HG03060 (cell line): ENCODE results near the gene SEMA3D.
"Not testable (repeated sequence)": the region's sequence is repeated elsewhere in the genome, so short reads cannot be mapped to it uniquely, and the experiment has no call there.

Experiments
- ATAC-seq: cut with Tn5 transposase; IDR thresholded peaks from one replicate; pipeline ENCODE4 v1.9.1; 2021; ENCODE audit warnings: low read depth, moderate number of reproducible peaks; ENCODE audit not compliant: unreplicated experiment

Gene SEMA3D

DNA sequence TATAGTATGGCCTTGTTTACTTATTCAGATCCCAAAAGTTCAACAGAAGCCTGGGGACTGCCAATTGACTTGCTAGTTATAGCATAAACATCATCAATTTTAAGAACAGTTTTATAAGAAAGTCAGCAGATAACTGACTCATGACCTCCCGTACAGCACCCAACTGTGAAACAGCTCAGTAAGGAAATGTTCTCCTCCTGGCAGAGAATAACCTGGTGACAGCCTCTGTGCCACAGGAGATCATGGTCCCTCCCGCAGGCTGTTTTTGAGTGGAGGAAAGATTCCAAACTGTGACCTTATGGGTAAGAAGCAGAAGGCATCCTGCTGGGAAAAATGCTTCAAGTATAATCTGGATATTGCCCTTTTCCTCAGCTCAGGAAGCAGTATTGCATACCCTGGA lies 182.5 kb downstream of the SEMA3D start:
- no peak for ATAC-seq

DNA sequence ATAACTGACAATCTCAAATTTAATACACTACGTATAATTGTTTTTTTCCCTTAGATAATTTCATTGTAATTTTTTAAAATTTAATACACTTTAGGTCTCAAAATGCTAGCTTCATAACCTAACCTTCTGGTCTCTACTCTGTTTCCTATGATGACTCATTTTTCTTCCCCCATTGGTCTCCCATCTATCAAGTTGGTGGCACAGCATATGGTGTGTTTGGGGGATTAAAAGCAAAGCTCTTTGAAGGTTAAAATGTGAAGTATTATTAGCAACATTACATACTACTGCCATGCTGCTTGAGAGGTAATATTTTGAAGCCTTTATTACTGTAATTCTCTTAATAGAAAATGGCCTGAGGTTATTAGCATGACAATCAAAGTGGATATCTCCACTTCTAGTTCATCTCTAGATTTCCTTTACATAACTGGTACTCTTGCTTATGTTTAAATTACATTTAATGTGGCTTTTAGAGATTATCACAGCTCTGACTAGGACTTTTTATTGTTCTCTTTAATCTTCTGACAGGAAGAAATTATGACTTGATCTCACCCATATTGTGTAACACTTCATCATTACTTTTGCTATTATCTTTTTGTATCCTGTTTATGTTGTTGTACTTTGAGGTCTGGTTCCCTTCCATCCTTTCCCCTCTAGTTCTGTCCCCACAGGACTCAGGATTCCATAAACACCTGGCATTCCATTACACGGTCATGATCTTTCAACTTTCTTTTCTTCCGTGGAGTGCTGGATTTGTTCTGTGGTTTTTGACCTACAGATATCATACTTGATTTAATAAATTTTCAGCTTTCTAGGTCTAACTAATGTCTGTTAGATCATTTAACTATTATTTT lies 185.1 kb downstream of the SEMA3D start:
- ATAC-seq, result no peak

DNA sequence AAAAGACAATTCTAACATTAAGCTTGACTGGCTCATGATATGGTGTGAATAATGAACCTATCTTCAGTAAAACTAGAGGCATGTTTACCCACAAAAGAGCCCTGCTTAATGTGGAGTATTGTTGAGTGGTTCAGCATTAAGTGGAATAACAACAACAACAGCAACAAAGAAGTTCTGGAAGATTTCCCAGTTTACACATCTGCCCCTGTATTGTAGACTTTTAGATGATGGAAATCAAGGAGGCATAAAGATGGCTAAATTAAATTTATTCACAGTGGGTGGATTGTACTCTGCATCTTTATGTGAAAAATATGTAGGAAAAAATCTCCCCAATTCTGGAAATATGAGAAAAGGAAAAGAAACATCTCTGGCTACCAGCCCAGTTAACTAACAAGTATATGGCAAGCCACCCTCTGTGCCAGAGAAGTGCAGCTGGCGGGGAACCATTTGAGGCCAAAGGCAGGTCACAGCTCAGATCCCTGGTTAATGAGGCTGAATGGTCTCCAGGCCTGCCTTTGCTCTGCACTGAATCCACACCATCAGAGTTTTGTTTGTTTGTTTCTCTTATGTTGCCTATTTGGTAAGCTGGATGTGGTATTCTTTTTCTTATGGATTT lies 186.0 kb downstream of the SEMA3D start:
- no peak for ATAC-seq

DNA sequence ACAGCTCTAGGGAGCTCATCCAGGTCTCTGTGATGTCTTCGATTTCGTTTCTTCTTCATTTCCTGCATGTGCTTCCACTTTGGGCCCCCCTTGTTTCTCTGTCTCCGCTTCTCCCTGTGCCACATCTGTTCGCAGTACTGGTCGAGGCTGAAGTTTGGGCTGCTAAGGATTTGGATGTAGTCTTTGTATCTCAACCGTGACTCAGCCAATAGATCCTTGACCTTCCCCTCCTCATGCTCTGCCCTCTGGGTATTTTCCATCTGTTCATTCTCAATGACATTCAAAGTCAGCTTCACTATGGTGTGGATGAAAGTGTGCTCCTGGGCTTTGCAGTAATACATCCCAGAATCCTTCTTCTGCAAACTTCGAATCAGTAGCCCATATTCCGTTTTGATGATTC lies 187.4 kb downstream of the SEMA3D start:
- no peak for ATAC-seq

DNA sequence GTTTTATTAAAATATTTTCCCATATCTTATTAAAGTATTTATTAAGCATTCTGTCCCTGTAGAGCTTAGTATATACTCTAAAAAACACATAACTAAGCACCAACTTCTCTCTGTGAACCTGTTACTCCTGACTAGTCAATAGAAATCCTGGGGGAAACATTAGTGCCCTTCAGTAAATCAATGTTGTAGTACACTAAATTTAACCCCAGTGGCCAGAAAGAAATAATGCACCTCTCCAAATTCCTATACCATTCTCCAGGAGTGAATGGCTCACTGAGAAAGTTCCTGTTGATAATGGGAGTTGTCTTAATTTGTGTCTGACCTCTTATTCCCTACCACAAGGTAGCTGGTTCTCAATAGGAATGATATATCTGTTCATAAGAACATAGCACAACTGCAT lies 188.2 kb downstream of the SEMA3D start:
- ATAC-seq, result no peak

DNA sequence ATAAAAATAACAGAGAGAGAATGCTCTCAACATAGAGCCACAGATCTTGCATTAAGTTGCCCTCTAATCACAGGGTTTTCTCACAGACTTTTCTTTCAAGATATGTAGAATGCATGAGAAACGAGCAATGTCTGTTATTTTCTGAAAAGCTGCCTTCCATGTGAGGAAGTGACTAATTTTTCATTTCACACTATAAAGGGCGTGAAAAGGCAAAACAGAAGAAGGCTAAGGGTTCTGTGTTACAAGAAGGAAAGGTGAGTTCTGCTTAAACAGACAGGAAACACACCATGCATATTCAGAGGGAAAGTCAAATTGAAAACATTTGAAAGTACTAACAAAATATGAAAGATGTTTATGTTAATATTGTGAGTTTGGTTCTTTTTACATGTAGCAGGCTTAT lies 189.2 kb downstream of the SEMA3D start:
- no peak for ATAC-seq

DNA sequence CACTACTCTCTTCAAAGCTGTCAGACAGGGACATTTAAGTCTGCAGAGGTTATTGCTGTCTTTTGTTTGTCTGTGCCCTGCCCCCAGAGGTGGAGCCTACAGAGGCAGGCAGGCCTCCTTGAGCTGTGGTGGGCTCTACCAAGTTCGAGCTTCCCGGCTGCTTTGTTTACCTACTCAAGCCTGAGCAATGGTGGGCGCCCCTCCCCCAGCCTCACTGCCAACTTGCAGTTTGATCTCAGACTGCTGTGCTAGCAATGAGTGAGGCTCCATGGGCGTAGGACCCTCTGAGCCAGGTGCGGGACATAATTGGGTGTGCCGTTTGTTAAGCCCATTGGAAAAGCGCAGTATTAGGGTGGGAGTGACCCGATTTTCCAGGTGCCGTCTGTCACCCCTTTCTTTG lies 193.9 kb downstream of the SEMA3D start:
- ATAC-seq, result not testable (repeated sequence)

DNA sequence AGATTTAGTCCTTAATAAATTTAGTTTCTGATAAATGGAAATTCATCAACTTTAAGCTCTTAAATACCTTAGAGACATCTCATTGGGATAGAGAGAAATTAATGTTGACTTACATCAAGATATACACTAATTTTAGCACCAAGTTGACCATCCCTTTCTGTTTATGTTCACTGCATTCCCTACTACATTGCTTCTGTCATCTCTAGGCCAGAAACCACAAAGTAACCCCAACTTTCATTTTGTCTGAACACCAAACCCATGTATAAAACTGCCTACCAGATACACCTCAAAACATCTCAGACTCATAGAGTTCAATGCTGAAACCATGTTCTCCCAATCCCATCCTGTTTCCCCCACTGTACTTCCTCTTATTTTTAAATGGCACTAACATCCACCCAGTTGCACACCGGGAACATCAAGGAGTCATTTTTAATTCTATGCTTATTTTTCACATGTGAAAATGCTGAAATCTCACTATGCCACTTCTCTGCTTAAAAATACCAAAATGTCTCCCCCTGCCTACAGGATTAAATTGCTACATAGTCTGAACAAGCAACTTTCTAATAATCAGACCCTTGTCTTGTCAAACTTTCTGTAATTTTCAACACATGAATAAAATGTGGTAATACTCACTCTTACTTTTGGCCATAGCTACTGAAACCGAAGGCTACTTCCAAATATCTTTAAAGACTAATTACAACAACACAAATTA lies 201.6 kb downstream of the SEMA3D start:
- no peak for ATAC-seq

DNA sequence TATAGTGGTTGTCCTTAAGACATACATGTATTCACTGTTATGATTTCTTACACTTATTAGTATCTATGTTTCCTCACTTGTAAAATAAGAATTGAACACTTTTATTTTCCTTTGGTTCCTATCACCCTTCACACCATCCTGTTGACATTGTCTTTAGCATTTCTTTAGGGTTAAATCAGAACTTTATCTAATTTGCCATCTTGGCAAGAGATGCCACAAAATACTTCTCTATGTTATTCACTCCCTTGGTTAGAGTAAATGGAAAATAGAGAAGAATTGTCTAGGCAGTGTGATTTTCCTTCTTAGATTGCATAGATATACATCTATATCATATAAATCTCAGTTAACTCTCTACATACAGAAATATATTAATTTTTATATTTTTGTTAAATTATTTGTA lies 204.7 kb downstream of the SEMA3D start:
- no peak for ATAC-seq

DNA sequence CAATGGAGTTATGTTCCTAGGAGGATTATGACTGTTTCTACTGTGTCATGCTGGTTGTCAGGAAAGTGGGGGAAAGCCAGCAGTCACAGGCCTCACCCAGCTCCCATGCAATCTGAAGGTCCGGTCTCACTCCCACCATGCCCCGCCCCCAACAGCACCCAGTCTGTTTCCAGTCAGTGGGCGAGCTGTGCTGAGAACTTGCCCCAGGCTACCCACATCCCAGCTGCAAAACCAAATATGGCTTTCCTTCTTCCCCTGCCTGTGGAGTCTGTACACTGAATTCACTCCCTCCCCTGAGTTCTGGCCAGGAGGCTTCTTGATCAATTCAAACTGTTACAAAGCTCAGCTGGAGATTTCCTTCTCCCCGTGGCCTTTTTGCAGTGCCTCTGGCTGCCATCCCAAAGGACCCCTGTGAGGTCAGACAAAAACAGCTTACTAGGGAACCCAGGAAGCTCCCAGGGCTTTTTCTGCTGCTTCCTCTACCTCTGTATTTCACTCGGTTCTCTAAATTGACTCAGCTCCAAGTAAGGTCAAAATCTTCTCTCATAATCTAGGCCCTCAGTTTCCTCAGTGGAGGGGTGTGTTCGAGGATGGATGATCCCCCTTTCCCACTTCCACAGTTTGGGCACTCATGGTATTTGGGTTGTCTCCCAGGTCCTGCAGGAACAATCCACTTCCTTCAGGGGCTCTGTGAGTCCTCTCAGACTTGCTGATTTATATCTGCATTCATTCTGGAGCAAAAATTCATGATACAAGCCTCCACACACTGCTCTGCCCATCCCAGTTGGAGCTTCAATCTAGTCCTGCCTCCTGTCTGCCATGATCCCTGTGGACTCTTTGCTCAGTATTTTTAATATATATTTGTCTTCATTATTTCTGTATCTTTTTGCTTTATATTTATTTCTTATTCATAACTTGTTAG lies 205.5 kb downstream of the SEMA3D start:
- ATAC-seq, result no peak

DNA sequence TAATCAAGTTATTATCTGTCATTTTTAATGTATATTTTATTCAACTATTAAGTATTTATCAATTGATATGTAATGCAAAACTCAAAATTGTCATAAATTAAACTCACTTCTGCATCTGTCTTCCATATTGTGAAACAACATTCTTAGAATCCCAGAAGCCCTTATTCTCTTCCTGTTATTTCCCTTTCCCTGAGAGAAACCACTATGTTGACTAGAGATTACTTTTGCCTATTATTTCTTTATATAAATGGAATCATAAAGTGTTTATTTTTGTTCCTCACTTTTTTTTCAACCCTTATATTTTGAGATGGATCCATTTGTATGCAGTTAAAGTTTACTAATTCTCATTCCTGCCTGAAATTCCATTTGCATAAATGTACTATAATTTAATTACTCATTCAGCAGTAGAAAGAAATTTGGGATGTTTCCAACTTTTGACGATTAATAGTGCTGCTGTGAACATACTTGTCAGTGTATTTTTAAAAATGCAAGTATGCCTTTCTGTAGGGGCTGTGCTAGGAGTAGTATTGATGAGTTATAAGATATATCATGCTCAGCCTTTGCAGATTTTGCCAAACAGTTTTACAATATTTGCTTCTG lies 211.2 kb downstream of the SEMA3D start:
- no peak for ATAC-seq

DNA sequence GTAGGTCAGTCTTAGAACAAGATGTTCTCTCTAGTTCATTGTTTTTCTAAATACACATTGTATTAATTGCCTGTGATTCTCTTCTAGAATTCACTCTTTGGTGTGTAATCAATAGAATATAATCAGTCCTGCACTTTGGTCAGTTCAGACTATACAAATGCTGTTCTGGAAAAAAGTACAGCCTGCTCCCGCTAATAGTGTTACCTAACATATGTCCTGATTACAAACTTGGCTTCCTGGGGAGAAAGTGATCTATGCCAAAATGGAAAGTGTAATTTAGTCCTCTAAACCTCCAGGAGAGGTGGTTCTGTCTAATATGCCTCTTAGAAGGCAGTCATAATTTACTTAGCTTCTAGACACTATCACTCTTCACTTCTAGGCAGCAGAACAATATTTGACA lies 215.5 kb downstream of the SEMA3D start:
- no peak for ATAC-seq

DNA sequence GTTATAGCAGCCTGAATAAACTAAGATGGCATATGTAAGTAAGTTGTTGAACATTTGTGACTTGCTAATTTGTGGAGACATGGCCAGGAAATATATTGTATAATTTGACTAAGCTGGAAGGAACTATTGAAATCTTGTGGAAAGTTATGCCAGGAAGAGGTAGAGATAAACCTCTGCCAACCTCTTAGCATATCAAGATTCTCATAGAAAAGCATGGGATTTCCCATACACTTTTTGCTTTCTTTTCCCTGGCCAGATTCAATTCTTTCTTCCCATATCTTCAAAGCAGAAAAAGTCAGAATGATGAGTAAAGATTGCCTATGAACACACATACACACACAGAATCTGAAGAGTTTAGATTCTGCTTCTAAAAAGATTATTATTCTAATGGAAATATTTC lies 216.2 kb downstream of the SEMA3D start:
- ATAC-seq, result no peak

DNA sequence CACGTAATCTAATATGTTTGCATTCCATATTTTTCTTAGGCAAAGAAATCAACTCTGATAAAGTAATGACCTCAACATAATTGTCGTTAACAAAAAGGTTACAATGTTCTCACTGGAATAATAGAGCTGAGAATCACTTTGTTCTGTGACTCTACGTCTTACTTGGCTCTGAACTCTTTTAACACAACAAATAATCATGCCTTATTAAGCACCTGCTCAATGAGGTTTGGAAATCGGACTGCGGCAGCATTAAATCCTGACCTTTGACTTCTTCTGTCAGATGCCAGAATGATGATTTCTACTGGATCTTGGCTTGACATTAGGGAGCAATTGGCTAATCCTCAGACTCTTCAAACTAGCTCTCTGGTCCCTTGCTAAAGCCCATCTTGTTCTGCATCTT lies 233.6 kb downstream of the SEMA3D start:
- ATAC-seq, result no peak

DNA sequence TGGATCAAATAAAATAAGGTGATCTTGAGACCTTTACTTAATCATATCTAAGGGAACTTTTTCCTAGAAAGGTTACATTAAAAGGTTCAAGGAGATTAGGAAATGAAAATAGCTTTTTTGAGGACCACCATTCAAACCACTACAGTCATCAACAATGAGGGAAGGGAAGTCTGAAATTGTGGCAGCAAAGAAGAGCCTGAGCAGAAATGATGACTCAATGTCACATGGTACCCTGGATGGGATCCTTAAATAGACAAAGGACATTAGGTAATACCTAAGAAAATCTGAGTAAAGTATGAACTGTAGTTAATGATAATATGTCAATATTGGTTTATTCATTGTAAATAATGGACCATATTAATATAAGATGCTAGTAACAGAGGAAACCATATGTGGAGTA lies 236.0 kb downstream of the SEMA3D start:
- ATAC-seq, result no peak

DNA sequence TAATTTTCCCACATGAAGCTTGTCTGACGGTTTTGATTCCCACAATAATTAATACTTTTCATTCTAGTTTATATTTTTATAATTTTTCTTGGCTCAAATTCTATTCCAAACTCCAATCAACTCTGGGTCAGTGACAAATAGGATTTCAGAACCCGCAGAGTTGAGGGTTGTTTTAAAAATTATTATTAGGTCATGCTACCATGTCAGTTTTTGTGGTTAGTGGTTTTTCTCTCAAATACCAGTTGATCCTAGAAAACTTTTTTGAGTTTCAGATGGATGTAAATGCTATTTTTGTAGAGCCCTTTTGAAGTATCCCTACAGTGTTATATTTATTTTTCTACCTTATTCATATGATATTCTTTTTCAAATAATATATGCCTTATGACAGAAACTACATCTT lies 237.4 kb downstream of the SEMA3D start:
- no peak for ATAC-seq

DNA sequence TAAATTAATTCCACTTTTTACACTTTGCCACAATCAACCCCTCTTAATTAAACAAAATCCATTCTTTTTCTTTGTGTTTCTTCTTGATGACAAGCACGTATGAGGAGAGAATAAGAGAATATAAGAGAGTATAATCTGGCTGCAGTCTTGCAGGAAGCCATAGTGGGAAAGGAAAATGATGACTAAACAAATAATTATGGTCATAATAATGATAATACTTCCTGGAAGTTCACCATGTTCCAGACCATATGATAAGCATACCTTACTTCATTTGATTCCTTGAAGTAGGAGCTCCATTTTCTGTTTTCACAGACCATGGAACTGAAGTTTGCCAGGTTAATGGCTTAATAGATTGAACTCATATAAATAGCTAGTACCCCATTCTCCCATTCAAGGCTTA lies 237.8 kb downstream of the SEMA3D start:
- no peak for ATAC-seq

DNA sequence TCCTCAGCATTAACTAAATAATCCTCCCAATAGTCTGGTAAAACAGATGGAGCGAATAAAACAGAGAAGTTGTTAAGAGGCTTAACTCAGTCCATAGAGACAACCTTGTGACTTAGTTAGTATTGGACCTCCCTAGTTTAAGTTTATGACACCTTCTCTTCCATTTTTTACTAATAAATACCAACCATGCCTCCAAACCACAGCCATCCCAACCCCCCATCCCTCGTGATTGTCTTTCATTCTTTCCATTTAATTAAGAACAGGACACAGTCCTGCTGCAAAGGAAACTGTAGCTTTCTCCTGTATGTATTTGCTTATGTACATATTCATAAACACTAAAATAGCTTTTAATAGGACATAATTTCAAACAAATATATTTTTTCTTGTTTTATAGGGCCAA lies 238.2 kb downstream of the SEMA3D start:
- no peak for ATAC-seq

DNA sequence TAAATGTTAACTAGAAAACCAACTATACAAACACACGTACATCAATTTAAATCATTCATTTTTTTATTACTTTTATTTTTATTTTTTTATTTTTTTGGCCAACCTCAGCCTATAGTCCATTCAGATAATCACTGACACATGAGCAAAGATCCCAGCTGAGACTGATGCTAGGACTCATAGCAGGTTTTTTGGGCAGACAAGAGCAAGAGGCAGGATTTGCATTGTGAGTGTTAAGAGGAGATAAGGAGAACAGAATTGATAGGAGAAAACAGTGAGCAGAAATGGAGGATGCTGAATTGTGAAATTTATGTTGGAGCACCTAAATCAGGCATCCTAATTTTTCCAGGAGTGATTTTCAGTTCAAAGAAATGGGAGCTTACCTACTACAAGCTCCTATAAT lies 240.3 kb downstream of the SEMA3D start:
- no peak for ATAC-seq
